Left kidney (tissue), 8 donors: ENCODE results near the gene MIGA2. TPM values are rescaled to one million over a fixed set of nuclear protein-coding genes. Genes with fewer than 3 reads are reported as not detected.
"Not testable (repeated sequence)": the region's sequence is repeated elsewhere in the genome, so short reads cannot be mapped to it uniquely, and the experiment has no call there.

ENCODE experiments used
- DNase-seq: peaks from one replicate; pipeline ENCODE4 v3.0.0-alpha.2; 2013
- long read RNA-seq, 8 donors: transcript quantifications; one replicate each; lab custom pipeline, GENCODE V29; 2026
- polyA plus RNA-seq: library from polyadenylated mRNA; unstranded; fragments of 120-200 nt; gene quantifications from one replicate; pipeline ENCODE4 v1.2.1, GENCODE V29; 2013; ENCODE audit not compliant: insufficient read length

The MIGA2 gene, protein sequence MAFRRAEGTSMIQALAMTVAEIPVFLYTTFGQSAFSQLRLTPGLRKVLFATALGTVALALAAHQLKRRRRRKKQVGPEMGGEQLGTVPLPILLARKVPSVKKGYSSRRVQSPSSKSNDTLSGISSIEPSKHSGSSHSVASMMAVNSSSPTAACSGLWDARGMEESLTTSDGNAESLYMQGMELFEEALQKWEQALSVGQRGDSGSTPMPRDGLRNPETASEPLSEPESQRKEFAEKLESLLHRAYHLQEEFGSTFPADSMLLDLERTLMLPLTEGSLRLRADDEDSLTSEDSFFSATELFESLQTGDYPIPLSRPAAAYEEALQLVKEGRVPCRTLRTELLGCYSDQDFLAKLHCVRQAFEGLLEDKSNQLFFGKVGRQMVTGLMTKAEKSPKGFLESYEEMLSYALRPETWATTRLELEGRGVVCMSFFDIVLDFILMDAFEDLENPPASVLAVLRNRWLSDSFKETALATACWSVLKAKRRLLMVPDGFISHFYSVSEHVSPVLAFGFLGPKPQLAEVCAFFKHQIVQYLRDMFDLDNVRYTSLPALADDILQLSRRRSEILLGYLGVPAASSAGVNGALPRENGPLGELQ
- polyA plus RNA-seq, result 18.8 TPM
- long read RNA-seq, donor 1, partial matches to known transcripts, result 0 of 1 reads
- long read RNA-seq, donor 1, other reads (novel, unspliced or antisense), result 0 of 1 reads
- long read RNA-seq, donor 2, partial matches to known transcripts, result 0 of 1 reads
- long read RNA-seq, donor 2, other reads (novel, unspliced or antisense), result 0 of 1 reads
- long read RNA-seq, donor 3, partial matches to known transcripts, result 0 of 1 reads
- long read RNA-seq, donor 3, other reads (novel, unspliced or antisense), result 0 of 1 reads
- long read RNA-seq, donor 4, partial matches to known transcripts, result 0 of 1 reads
- long read RNA-seq, donor 4, other reads (novel, unspliced or antisense), result 0 of 1 reads
- long read RNA-seq, donor 5, partial matches to known transcripts, result 14 of 15 reads
- long read RNA-seq, donor 5, other reads (novel, unspliced or antisense), result 0 of 15 reads
- long read RNA-seq, donor 6, partial matches to known transcripts, result 0 of 2 reads
- long read RNA-seq, donor 6, other reads (novel, unspliced or antisense), result 0 of 2 reads
- long read RNA-seq, donor 7, partial matches to known transcripts, result 23 of 25 reads
- long read RNA-seq, donor 7, other reads (novel, unspliced or antisense), result 0 of 25 reads
- long read RNA-seq, donor 8, result 0 reads

DNA sequence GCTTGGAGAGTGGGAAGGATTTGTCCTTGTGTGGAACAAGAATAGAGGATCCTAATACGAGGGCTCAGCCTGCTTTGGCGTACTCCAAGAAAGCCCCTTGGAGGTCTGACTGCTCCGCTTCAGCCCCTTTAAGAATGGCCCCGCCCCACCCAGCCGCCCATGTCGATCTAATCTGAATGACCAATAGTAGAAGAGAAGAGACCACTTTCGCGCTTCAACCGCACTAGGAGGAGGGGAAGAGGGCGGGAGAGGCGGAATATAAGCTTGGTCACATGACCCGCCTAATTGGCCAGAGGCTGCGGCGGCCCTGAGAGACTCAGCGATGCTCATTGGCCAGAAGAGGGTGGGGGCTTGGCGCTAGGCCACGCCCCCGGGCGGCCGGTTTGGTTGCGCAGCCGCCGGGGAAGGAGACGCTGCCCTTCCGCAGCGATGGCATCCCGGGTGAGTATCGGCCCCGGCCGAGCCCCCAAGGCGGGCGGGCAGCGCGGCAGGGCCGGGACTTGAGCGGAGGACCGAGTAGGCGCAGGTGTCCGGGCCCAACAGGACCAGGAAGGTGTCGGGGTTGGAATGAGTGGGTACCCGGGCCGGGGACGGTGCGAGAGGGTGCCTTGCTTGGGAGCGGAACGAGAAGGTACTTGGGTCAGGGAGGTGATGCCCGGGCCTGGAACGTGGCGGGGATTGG, at the start of gene MIGA2:
Gene MIGA2 (plus strand): TSS at position 386 of the 682 bp plus-strand sequence. CDS start 3,969 bp downstream, outside the sequence.
- peak; percentile 99 for DNase-seq

DNA sequence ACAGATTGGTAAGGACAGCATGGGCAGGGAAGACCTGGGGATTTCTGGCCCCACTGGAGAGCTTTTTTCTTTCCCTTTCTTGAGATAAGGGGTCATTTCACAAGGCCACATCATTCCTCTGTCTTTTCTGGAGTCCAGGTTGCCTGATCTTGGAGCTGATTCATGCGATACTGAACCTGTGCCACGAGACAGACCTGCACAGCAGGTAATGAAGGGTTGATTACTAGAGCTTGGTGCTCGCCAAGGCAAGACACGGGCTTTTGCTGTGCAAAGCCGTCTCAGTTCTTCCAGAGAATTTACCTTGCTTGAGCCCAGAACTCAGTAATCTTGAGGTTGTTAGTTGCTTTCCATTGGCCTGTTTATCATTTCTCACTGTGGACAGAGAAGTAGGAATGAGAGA, 49.8 kb upstream of the MIGA2 start:
- DNase-seq, result no peak

DNA sequence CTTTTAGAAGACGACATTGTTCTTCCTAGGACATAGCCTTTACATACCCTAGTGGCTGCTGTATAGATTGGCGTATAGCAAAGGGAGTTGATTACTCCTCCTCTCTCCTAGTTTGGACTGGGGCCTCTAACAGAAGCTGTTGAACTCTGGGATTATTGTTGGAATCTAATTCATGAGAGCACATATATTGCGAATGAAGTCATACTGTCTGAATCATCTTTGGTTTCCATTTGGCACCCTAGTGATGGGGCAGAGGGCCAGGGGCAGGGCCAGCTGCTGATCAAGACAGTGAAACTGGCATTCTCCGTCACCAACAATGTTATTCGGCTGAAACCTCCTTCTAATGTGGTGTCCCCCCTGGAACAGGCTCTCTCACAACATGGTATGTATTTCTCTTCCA, 48.6 kb upstream of the MIGA2 start:
- no peak for DNase-seq

DNA sequence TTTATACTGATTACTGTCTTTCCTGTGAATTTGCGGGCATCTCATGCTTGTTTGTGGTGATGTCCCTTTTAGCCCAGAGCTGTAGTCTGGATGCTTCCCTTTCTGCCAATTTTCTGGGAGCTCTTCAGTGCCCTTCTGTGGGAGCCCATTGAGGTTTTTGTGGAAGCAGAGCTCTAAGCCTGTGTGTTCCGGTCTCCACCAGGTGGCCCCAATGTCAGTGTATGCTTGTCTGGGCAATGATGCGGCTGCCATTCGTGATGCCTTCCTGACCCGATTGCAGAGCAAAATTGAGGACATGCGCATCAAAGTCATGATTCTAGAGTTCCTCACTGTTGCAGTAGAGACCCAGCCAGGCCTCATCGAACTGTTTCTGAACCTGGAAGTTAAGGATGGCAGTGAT, 43.4 kb upstream of the MIGA2 start:
- no peak for DNase-seq

DNA sequence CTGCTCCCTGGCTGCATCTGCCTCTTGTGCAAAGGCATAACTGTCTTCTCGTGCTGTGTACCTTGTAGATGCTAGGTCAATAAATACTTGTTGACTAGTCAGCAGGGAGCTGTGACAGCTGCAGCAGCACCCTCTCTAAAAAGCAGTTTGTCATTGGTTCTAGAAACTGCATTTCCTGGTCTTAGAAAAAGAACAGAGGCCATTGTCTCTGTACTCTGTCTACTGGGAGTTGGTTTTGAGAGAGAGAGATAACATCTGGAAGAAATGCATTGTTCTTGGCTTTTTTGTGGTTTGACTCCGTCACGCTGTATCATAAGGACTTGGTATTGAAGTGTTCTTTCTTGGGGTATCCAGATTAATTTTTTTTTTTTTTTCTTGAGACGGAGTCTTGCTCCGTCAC, 40.6 kb upstream of the MIGA2 start:
- DNase-seq, result no peak

DNA sequence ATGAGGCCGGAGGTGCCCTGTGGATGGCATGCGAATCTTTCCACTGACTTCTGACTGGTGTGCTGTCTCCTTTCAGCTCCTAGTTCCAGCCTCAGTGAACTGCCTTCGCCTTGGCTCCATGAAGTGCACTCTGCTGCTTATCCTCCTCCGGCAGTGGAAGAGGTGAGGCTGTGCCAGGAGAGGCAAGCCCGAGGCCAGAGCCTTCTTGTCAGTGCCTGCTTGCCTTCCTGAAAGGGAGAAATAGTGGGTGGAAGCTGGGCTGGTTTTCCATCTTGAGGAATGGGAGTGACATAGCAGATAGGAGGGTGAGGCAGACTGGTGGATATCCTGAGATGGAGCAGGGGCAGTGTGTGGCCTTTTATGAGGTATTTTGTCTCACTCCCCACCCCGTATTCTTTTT, 38.0 kb upstream of the MIGA2 start:
- no peak for DNase-seq

DNA sequence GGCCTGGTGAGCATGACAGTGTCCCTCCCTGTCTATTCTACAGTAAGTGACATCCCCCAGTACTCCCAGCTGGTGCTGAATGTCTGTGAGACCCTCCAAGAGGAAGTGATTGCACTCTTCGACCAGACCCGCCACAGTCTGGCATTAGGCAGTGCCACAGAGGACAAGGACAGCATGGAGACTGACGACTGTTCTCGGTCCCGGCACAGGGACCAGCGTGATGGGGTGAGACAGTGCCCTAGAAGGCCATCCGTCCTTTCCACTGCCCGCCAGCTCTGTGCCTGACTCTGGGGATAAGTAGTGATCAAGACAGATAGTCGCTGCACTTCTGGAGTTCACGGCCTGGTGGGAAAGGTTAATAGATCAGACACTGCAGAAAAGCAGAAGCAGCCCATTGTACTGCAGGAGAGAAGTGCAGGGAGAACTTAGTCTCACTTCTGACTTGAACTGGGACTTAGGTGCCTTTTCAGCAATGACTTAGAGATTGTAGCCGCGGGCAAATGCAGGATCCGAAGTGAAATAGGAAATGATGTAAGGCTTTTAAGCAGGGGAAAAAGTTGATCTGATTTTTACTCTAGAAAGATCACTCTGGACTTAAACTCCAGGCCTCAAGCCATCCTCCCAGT, 36.7 kb upstream of the MIGA2 start:
- DNase-seq, result no peak

DNA sequence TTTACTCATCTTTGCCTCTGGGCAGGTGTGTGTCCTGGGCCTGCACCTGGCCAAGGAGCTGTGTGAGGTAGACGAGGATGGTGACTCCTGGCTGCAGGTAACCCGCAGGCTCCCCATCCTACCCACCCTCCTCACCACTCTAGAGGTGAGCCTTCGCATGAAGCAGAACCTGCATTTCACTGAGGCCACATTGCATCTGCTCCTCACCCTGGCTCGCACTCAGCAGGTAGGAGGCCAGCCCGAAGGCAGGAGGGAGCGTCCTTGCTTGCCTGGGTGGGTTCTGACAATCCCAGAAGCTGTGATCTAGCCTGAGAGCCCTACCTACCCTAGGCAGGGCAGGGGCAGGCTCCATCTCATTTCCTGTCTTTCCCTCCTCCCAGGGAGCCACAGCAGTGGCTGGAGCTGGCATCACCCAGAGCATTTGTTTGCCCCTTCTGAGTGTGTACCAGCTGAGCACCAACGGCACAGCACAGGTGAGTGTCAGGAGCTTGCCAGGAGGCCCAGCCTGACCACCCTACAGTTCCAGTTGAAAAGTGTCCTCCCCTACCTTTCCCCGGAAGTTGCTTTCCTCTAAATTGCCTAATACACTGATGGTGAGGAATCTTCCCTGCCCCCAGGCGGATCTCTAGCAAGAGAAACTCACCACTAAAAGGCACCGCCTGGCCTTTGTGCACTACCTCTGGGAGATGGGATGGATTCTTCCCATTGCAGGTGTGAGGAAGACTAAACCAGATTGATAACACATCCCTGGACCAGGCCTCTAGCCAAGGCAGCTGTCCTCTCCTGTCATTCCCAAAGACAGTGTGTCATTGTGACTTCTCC, 34.7 kb upstream of the MIGA2 start:
- no peak for DNase-seq

DNA sequence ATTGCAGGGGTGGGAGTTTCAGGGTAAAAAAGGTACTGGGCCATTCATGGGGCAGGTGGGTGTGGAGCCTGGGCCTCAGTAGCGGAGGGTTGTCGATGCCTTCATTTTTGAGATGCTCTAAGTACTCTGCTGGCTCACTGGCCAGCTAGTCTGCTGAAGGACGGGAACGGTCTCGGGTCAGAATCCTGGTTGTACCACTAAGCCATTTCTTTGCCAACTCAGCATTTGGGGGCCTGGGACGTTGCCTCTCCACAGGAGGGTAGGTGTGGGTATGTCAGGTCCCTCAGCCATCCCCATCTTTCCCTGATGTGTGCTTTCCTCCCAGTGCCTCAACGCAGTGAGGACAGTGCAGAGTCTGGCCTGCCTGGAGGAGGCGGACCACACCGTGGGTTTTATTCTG, 33.4 kb upstream of the MIGA2 start:
- no peak for DNase-seq

DNA sequence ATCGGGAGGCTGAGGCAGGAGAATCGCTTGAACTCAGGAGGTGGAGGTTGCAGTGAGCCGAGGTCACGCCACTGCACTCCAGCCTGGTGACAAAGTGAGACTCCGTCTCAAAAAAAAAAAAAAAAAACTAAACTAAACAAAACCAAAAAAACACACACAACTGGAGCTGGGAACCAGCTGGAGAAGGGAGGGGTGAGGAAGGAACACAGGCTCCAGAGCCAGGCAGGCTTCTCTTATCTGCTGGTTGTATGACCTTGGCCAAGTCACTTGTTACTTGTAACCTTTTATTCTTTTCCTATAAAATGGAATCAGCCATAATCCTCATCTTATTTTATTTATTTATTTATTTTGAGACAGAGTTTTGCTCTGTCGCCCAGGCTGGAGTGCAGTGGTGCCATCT, 32.3 kb upstream of the MIGA2 start:
- DNase-seq, result not testable (repeated sequence)

DNA sequence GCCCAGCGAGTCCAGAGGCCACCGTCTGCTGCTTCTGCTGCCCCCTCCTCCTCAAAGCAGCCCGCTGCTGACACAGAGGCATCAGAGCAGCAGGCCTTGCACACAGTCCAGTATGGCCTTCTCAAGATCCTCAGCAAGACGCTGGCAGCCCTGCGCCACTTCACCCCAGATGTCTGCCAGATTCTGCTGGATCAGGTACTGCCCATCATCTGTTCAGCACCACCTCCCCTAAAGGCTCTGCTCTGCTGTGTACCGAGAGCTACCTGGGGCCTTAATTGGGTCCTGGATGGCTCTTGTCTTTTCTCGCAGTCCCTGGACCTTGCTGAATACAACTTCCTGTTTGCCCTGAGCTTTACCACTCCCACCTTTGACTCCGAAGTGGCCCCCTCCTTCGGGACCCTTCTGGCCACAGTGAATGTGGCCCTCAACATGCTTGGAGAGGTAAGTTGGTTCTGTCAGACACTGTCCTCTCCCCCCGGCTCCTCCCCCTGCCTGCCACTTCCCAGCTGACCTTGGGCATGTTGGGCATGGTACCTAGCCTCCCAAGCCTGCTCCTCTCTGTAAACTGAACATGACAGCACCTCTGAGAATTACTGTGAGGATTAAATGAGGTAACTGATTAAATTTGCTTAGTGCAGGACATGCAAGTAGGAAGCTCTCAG, 31.0 kb upstream of the MIGA2 start:
- DNase-seq, result no peak

DNA sequence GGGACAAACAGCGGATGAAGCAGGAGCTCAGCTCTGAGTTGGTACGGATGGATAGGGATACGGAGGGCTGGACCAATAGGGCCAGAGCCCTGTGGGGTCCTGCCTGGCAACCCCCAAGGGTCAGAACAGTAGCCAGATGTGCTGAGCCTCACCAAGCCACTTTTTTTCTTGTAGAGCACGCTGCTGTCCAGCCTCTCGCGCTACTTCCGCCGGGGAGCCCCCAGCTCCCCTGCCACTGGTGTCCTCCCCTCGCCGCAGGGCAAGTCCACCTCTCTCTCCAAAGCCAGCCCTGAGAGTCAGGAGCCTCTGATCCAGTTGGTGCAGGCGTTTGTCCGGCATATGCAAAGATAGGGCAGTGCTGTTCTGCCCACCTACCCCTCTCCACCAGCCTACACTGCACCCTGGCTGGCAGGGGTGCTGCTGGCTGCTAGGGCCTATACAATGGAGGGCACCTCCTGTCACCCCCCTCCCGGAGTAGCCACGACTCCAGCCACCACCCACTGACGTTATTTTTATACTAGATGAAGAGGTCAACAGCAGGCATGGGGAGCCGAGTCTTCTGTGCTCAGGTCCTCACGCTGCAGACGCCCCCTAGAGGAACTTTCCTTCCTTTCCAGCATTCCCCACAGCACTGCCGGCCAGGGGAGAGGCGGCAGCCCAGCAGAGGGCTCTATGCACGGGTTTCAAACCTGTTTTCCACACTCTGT, 29.9 kb upstream of the MIGA2 start:
- DNase-seq, result peak; percentile 67

DNA sequence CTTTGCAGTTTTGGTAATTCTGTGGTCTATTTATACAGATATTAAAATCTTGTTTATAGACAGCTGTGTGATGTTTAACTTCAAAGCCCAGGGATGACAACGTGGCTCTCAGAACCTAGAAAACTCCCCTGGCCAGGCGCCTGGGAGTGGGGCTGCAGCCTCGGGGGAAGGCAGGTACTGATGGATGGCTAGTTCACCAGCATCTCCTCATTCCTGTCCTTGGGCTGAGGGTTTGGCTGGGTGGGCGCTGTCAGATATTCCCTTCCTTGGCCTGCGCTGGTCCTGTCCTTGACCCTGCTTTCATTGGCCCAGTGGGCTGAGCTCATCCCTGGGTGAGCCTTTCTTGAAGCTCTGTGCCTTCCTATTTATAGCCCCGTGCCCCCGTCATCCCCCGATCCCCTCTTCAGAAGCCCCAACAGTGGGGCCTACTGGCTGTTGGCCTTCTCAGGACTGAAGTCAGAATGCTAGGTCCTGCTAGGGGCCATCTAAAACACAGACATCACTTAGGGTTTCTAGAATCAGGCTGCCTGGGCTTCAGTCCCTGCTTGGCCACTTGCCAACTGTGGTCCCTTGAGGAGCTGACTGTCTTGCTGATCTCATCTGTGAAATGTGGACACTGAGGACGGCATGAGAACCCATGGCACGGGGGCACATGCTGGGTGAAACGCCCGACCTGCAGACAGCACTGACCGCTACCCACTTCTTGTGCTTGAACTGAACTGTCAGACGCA, 29.2 kb upstream of the MIGA2 start:
- no peak for DNase-seq

DNA sequence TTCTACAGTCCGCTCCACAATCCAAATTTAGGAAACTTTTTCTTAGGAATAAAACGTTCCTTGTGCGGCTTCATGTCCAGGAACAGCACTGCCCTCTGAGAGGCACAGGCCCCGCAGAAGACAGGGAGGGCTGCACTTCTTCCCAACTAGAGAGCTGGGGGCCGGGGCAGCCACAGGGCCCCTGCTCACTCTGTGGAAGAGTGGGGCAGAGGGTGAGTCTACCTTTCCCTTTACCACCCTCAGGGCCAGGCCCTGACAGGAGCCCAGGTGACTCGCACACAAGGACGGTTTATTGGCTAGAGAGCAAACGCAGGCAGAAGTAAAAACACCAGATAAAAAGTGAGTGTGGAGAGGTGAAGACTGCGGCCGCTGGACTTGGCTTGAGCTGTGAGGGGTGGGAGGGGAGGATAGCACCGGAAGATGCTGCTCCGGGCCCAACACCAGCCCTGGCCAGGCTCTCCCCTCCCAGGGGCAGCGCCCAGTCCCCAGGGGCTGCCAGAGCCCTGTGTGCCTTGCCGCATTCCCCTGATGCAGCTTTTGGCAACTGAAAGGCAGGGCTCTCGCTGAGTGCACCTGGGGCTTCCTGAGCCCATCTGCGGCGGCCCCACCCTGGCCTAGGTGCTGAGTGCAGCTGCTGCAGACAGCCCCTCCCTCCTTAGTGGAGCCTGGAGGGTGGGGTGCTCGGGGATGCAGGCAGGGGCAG, 28.5 kb upstream of the MIGA2 start:
- DNase-seq, result no peak

DNA sequence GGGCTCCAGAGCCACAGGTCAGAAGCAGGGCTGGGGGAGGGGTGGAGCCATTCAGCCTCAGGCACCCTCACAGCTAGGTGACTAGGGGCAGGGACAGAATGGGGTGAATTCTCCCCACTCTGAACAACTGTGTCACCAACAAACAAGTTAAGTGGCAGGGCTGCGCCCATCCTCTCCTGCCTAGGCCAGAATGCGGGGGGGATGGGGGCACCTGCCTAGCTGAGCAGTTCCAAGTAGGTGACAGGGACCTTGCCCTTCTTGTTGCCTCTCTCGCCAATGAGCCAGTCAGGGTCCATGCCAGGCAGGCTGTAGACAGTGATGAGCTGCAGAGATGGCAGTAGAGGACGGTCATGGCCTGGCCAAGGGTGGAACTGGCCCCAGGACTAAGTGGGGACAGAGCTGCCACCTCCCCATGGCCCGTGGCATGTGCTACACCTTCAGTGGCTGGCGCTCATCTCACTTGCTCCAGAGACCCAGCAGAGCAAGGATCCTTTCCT, 27.9 kb upstream of the MIGA2 start:
- no peak for DNase-seq

DNA sequence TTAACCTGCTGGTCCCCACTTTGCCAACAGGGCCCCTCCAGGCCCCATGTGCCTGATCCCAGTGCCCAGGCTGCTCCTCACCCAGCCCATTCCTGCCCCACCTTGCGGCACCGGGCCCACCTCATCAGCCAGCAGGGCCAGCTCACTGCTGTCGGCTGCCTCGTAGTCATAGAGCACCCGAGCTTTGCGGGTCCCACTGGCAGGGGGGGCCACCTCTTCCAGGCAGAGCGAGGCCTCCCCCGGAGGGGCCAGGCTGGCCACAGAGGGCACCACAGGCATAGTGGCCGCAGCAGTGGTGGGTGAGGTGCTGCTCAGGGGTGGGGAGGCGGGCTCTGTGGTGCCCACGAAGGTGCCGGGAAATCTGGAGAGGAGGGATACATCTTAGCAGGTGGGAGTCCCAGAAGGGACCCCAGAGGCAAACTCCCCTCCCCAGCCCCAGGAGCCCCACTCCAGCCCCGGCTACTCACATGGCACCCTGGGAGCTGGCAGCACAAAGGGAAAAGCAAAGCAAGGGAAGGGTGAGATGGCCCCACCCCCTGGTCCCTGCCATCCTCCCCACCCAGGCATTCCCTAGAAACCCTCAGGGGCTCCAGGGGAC, 27.3 kb upstream of the MIGA2 start:
- no peak for DNase-seq

DNA sequence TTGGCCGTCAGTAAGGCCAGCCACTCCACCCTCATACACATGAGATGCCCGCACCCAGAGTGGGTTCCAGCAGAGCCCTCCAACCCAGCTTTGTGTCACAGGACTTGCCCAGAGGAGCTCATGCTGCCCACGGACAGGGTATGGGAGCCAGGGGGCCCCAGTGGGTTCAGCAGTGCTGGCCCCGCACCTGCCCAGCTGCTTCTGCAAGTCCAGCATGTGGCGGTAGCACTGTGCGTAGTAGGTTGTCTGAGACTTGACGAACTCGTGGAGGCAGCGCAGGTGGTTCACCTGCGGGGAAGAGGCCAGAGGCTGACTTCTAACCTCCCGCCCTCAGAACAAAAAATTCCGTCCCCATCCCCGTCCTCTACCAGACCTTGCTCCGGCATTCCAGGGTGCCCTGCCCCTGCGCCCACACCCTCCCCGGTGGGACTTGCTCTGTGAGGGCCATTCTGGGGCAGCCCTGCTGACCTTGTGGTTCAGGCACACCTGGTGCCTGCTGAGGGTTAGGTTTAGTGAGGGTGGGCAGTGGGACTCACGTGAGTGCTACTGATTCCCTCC, 26.8 kb upstream of the MIGA2 start:
- no peak for DNase-seq
